K562 (cell line): Measurements from ENCODE around the gene RBP3. TPM values are rescaled to one million over a fixed set of nuclear protein-coding genes. Genes with fewer than 3 reads are reported as not detected.

ENCODE experiments used
- FOXJ3 ChIP-seq: sonication (generic); formaldehyde crosslinking; IDR thresholded peaks from 2 replicates; pipeline ENCODE4 v1.4.0; 2020; ENCODE audit warnings: mild to moderate bottlenecking, missing genetic modification reagents
- JUND ChIP-seq, 2 experiments: IDR thresholded peaks; 2 replicates in 1 of 2; 3 replicates in 1 of 2; pipeline ENCODE4 v1.6.1; 2011; ENCODE audit warnings: borderline replicate concordance in 2 of 2, low read depth in 2 of 2, low read length in 2 of 2, improper control_type of control experiment in 1 of 2, missing biosample characterization in 1 of 2, missing genetic modification characterization in 1 of 2, missing genetic modification reagents in 1 of 2
- MEIS2 ChIP-seq: fragments of 450-650 bp; IDR thresholded peaks from 2 replicates; pipeline ENCODE4 v1.6.1; 2014; ENCODE audit warnings: mild to moderate bottlenecking; ENCODE audit not compliant: partially characterized antibody
- MIER1 ChIP-seq: fragments of 450-650 bp; IDR thresholded peaks from 2 replicates; pipeline ENCODE4 v1.6.1; 2016; ENCODE audit warnings: antibody characterized with exemption, mild to moderate bottlenecking, low read depth
- PCBP1 ChIP-seq: fragments of 200-400 bp; formaldehyde crosslinking; IDR thresholded peaks from 2 replicates; pipeline ENCODE4 v1.6.1; 2018; ENCODE audit warnings: mild to moderate bottlenecking, low read depth, low read length; ENCODE audit not compliant: poor library complexity, severe bottlenecking
- SRF ChIP-seq, 2 experiments: fragments of 250-450, 450-650 bp in 1 of 2; sonication (Bioruptor Pico) in 1 of 2; sonication (generic) in 1 of 2; formaldehyde crosslinking; IDR thresholded peaks; 2 replicates each; pipeline versions ENCODE4 v1.5.0 to v1.5.1; 2020 to 2022; ENCODE audit warnings: mild to moderate bottlenecking in 1 of 2, missing genetic modification reagents in 1 of 2
- ZNF274 ChIP-seq: IDR thresholded peaks from 2 replicates; pipeline ENCODE4 v1.6.1; 2011; ENCODE audit warnings: low read depth, mild to moderate bottlenecking, low read length, moderate library complexity, borderline replicate concordance
- polyA plus RNA-seq, 8 experiments: library from polyadenylated mRNA; depleted of rRNA in 4 of 8; stranded (reverse) in 5 of 8; unstranded in 3 of 8; fragments of >200 nt; fragmentation: Nextera tagmentation in 2 of 8; fragmentation: Illumina TruSeq in 1 of 8; extraction: Ambion mirVana in 2 of 8; extraction: Trizol in 1 of 8; gene quantifications; 2 replicates each; pipeline versions ENCODE4 v1.2.1 to v1.2.3, GENCODE V29; 2011 to 2014; ENCODE audit warnings: inconsistent platforms in 1 of 8, missing spikeins in 1 of 8
- total RNA-seq, 7 experiments: library from RNA; depleted of rRNA in 6 of 7; stranded (reverse); fragments of >200 nt in 6 of 7; fragmentation: Illumina TruSeq in 2 of 7; extraction: Trizol in 2 of 7; gene quantifications; 2 replicates each; pipeline versions ENCODE4 v1.2.1 to v1.2.3, GENCODE V29; 2011 to 2021; ENCODE audit warnings: low replicate concordance in 1 of 7
- TF ChIP-seq, protein P1 (sequence below), 2 experiments: fragments of 450-650 bp in 1 of 2; IDR thresholded peaks; 2 replicates each; pipeline ENCODE4 v1.6.1; 2011 to 2017; ENCODE audit warnings: low read depth in 2 of 2, antibody characterized with exemption in 1 of 2, borderline replicate concordance in 1 of 2, low read length in 1 of 2, mild to moderate bottlenecking in 1 of 2, mixed read lengths in 1 of 2; ENCODE audit not compliant: control insufficient read depth in 1 of 2
- TF ChIP-seq, protein P2 (sequence below): sonication (generic); IDR thresholded peaks from 2 replicates; pipeline ENCODE4 v1.6.1; 2016

Gene RBP3
- total and polyA plus RNA-seq, 9 of the 15 experiments (the other 6 are each of a cell fraction or from before 2014, with no cell fraction given) = not detected

- TF ChIP-seq, protein P1, sequence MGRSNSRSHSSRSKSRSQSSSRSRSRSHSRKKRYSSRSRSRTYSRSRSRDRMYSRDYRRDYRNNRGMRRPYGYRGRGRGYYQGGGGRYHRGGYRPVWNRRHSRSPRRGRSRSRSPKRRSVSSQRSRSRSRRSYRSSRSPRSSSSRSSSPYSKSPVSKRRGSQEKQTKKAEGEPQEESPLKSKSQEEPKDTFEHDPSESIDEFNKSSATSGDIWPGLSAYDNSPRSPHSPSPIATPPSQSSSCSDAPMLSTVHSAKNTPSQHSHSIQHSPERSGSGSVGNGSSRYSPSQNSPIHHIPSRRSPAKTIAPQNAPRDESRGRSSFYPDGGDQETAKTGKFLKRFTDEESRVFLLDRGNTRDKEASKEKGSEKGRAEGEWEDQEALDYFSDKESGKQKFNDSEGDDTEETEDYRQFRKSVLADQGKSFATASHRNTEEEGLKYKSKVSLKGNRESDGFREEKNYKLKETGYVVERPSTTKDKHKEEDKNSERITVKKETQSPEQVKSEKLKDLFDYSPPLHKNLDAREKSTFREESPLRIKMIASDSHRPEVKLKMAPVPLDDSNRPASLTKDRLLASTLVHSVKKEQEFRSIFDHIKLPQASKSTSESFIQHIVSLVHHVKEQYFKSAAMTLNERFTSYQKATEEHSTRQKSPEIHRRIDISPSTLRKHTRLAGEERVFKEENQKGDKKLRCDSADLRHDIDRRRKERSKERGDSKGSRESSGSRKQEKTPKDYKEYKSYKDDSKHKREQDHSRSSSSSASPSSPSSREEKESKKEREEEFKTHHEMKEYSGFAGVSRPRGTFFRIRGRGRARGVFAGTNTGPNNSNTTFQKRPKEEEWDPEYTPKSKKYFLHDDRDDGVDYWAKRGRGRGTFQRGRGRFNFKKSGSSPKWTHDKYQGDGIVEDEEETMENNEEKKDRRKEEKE (IDR thresholded peaks at IDR 0.05; ENCODE audit: borderline replicate concordance in 1 of 2, control insufficient read depth in 1 of 2, low read depth in 2 of 2, low read length in 1 of 2) = no peak
- TF ChIP-seq SRF (CRISPR knock-in tag; IDR thresholded peaks at IDR 0.05) (no peak), JUND (IDR thresholded peaks at IDR 0.05; ENCODE audit: borderline replicate concordance, low read depth, low read length) (0 out of 2 replicates have a peak, but pooled peaks have one; percentile 17), JUND (tag; IDR thresholded peaks at IDR 0.05; ENCODE audit: borderline replicate concordance, low read depth, low read length) (no peak; the same call in 2 of the 3 replicates), ZNF274 (no peak), FOXJ3 (CRISPR knock-in tag) (no peak), PCBP1 (no peak), MIER1 (no peak), MEIS2 (no peak)
- TF ChIP-seq, protein P2, sequence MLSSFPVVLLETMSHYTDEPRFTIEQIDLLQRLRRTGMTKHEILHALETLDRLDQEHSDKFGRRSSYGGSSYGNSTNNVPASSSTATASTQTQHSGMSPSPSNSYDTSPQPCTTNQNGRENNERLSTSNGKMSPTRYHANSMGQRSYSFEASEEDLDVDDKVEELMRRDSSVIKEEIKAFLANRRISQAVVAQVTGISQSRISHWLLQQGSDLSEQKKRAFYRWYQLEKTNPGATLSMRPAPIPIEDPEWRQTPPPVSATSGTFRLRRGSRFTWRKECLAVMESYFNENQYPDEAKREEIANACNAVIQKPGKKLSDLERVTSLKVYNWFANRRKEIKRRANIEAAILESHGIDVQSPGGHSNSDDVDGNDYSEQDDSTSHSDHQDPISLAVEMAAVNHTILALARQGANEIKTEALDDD = no peak
Measured at GRCh38 chr10:47311932-47312662, 36.1 kb upstream of the RBP3 start (continued).
